Ecto neural progenitor cell (in vitro differentiated cells): ENCODE results near the gene TSPEAR.
"Not testable (repeated sequence)": the region's sequence is repeated elsewhere in the genome, so short reads cannot be mapped to it uniquely, and the experiment has no call there.

Experiments
- DNase-seq: peaks from one replicate; pipeline ENCODE4 v3.0.0-alpha.2; 2018; ENCODE audit warnings: low spot score

TSPEAR gene

GRCh38 chr21:44568667-44569556 is 142.5 kb downstream of the TSPEAR start:
- no peak for DNase-seq

GRCh38 chr21:44568261-44568660 is 143.1 kb downstream of the TSPEAR start:
- DNase-seq = no peak

GRCh38 chr21:44567481-44568171 is 143.7 kb downstream of the TSPEAR start:
- no peak for DNase-seq

GRCh38 chr21:44566403-44566802 is 145.0 kb downstream of the TSPEAR start:
- DNase-seq = no peak

- no peak for DNase-seq
Observed at GRCh38 chr21:44564886-44565598, 146.3 kb downstream of the TSPEAR start.

GRCh38 chr21:44564099-44564498 is 147.3 kb downstream of the TSPEAR start:
- no peak for DNase-seq

GRCh38 chr21:44558695-44559094 is 152.7 kb downstream of the TSPEAR start, which contains the start of gene KRTAP10-3:
Gene KRTAP10-3, minus strand, starts transcription at chr21:44558795. Its CDS starts 80 bp downstream, at chr21:44558715.
- DNase-seq = no peak

- not testable (repeated sequence) for DNase-seq
Observed at GRCh38 chr21:44558329-44558675, 153.1 kb downstream of the TSPEAR start.

GRCh38 chr21:44557491-44558328 is 153.7 kb downstream of the TSPEAR start:
- DNase-seq = peak; percentile 47

- no peak for DNase-seq
Observed at GRCh38 chr21:44556879-44557278, 154.5 kb downstream of the TSPEAR start.

- no peak for DNase-seq
Observed at GRCh38 chr21:44555200-44555875, 156.0 kb downstream of the TSPEAR start.

GRCh38 chr21:44552681-44553080 is 158.7 kb downstream of the TSPEAR start:
- DNase-seq = no peak

GRCh38 chr21:44552136-44552535 is 159.2 kb downstream of the TSPEAR start:
- DNase-seq = no peak

GRCh38 chr21:44551340-44551961 is 159.9 kb downstream of the TSPEAR start, which contains the start of gene KRTAP10-2:
Gene KRTAP10-2, minus strand, starts transcription at chr21:44551505. Its CDS starts 47 bp downstream, at chr21:44551458.
- DNase-seq = peak; percentile 45

GRCh38 chr21:44550807-44551206 is 160.6 kb downstream of the TSPEAR start:
- DNase-seq = no peak

GRCh38 chr21:44550285-44550684 is 161.1 kb downstream of the TSPEAR start:
- DNase-seq = peak; percentile 52

- DNase-seq = peak; percentile 52
Observed at GRCh38 chr21:44549525-44550211, 161.7 kb downstream of the TSPEAR start.

GRCh38 chr21:44548922-44549321 is 162.4 kb downstream of the TSPEAR start:
- peak; percentile 49 for DNase-seq

GRCh38 chr21:44548381-44548780 is 163.0 kb downstream of the TSPEAR start:
- no peak for DNase-seq
